ENCODE measurements around the gene ACMSD. TPM values are rescaled to one million over a fixed set of nuclear protein-coding genes. Genes with fewer than 3 reads are reported as not detected.

The ACMSD gene
- total and polyA plus RNA-seq, 2 of the 13 experiments (the other 11 are each of a cell fraction or from before 2014, with no cell fraction given): not detected

DNA sequence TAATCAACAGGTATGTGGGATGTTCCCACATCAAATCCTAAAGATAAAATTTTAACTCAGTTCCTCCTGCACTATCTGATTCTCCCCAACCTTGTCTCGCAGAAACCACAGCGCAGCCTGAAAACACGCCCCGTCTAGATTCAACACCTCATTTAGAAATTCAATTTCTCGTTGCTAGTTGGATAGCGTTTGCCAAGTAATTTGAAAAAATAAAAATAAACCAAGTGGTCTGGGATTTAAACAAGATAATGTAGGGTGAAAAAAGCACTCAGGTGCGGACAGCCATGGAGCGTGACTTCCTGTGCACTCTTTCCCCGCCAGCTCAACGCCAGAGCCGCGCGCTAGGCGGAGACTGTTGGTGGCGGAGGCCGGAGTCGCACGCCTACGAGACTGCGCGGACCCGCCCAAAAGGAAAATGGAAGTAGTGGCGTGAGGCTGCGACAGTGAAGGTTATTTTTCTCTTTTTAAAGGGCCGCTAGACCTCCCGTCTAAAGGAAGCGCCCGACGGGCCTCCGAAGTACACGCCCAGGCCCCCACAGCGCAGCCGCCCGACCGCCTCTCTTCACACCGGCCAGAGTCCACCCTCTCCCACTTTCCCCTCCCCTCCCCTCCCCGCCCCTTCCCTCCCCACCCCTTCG lies 79.6 kb downstream of the ACMSD start (continued):
- TF ChIP-seq SALL1 (CRISPR knock-in tag; IDR thresholded peaks at IDR 0.05): peak; percentile 46
- TF ChIP-seq GTF3A (CRISPR knock-in tag; conservative IDR thresholded peaks at IDR 0.05): no peak
- no peak for TF ChIP-seq PRPF4 (IDR thresholded peaks at IDR 0.05; ENCODE audit: low read depth, low read length, poor library complexity, severe bottlenecking)
- TF ChIP-seq RARA (CRISPR knock-in tag; IDR thresholded peaks at IDR 0.05): 0 out of 2 replicates have a peak, but pooled peaks have one; percentile 12
- TF ChIP-seq ZNF841 (CRISPR knock-in tag; IDR thresholded peaks at IDR 0.05; ENCODE audit: borderline replicate concordance): no peak
- TF ChIP-seq, protein P1, sequence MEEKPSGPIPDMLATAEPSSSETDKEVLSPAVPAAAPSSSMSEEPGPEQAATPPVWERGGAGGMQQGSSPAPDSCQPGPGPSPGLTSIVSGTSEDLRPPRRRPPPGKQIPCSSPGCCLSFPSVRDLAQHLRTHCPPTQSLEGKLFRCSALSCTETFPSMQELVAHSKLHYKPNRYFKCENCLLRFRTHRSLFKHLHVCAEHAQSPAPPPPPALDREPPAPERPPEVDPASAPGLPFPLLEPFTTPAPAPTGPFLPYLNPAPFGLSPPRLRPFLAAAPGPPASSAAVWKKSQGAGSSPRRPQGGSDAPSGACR (CRISPR knock-in tag; IDR thresholded peaks at IDR 0.05): no peak; the same call in 1 of the 2 replicates
- TF ChIP-seq MBD4 (IDR thresholded peaks at IDR 0.05; ENCODE audit: borderline replicate concordance, low read length): no peak
- TF ChIP-seq HNF4A (CRISPR knock-in tag; IDR thresholded peaks at IDR 0.05): no peak; the same call in none of the 2 replicates
- TF ChIP-seq ZNF850 (CRISPR knock-in tag; conservative IDR thresholded peaks at IDR 0.05): no peak
- TF ChIP-seq, protein P2, sequence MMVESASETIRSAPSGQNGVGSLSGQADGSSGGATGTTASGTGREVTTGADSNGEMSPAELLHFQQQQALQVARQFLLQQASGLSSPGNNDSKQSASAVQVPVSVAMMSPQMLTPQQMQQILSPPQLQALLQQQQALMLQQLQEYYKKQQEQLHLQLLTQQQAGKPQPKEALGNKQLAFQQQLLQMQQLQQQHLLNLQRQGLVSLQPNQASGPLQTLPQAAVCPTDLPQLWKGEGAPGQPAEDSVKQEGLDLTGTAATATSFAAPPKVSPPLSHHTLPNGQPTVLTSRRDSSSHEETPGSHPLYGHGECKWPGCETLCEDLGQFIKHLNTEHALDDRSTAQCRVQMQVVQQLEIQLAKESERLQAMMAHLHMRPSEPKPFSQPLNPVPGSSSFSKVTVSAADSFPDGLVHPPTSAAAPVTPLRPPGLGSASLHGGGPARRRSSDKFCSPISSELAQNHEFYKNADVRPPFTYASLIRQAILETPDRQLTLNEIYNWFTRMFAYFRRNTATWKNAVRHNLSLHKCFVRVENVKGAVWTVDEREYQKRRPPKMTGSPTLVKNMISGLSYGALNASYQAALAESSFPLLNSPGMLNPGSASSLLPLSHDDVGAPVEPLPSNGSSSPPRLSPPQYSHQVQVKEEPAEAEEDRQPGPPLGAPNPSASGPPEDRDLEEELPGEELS (CRISPR knock-in tag; IDR thresholded peaks at IDR 0.05): no peak
- TF ChIP-seq, protein P3, sequence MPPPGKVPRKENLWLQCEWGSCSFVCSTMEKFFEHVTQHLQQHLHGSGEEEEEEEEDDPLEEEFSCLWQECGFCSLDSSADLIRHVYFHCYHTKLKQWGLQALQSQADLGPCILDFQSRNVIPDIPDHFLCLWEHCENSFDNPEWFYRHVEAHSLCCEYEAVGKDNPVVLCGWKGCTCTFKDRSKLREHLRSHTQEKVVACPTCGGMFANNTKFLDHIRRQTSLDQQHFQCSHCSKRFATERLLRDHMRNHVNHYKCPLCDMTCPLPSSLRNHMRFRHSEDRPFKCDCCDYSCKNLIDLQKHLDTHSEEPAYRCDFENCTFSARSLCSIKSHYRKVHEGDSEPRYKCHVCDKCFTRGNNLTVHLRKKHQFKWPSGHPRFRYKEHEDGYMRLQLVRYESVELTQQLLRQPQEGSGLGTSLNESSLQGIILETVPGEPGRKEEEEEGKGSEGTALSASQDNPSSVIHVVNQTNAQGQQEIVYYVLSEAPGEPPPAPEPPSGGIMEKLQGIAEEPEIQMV (CRISPR knock-in tag; IDR thresholded peaks at IDR 0.05; ENCODE audit: low read depth): no peak; the same call in 1 of the 2 replicates
- no peak for TF ChIP-seq NRL (CRISPR knock-in tag; IDR thresholded peaks at IDR 0.05; ENCODE audit: borderline replicate concordance)
- no peak for TF ChIP-seq ZNF713 (CRISPR knock-in tag; IDR thresholded peaks at IDR 0.05)
- TF ChIP-seq ERF (CRISPR knock-in tag; IDR thresholded peaks at IDR 0.05): no peak; the same call in 1 of the 2 replicates
- TF ChIP-seq ZNF468 (CRISPR knock-in tag; IDR thresholded peaks at IDR 0.05): no peak
- no peak for TF ChIP-seq KDM5A (IDR thresholded peaks at IDR 0.05; ENCODE audit: borderline replicate concordance, low read length)
- no peak for TF ChIP-seq MTF1 (CRISPR knock-in tag; IDR thresholded peaks at IDR 0.05)
- TF ChIP-seq SYNCRIP (IDR thresholded peaks at IDR 0.05; ENCODE audit: insufficient read depth, low read depth, low read length): no peak
- TF ChIP-seq, protein P4, sequence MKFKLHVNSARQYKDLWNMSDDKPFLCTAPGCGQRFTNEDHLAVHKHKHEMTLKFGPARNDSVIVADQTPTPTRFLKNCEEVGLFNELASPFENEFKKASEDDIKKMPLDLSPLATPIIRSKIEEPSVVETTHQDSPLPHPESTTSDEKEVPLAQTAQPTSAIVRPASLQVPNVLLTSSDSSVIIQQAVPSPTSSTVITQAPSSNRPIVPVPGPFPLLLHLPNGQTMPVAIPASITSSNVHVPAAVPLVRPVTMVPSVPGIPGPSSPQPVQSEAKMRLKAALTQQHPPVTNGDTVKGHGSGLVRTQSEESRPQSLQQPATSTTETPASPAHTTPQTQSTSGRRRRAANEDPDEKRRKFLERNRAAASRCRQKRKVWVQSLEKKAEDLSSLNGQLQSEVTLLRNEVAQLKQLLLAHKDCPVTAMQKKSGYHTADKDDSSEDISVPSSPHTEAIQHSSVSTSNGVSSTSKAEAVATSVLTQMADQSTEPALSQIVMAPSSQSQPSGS (CRISPR knock-in tag; IDR thresholded peaks at IDR 0.05): no peak; the same call in 1 of the 2 replicates
- no peak for TF ChIP-seq TEAD2 (CRISPR knock-in tag; IDR thresholded peaks at IDR 0.05)
- TF ChIP-seq, protein P5, sequence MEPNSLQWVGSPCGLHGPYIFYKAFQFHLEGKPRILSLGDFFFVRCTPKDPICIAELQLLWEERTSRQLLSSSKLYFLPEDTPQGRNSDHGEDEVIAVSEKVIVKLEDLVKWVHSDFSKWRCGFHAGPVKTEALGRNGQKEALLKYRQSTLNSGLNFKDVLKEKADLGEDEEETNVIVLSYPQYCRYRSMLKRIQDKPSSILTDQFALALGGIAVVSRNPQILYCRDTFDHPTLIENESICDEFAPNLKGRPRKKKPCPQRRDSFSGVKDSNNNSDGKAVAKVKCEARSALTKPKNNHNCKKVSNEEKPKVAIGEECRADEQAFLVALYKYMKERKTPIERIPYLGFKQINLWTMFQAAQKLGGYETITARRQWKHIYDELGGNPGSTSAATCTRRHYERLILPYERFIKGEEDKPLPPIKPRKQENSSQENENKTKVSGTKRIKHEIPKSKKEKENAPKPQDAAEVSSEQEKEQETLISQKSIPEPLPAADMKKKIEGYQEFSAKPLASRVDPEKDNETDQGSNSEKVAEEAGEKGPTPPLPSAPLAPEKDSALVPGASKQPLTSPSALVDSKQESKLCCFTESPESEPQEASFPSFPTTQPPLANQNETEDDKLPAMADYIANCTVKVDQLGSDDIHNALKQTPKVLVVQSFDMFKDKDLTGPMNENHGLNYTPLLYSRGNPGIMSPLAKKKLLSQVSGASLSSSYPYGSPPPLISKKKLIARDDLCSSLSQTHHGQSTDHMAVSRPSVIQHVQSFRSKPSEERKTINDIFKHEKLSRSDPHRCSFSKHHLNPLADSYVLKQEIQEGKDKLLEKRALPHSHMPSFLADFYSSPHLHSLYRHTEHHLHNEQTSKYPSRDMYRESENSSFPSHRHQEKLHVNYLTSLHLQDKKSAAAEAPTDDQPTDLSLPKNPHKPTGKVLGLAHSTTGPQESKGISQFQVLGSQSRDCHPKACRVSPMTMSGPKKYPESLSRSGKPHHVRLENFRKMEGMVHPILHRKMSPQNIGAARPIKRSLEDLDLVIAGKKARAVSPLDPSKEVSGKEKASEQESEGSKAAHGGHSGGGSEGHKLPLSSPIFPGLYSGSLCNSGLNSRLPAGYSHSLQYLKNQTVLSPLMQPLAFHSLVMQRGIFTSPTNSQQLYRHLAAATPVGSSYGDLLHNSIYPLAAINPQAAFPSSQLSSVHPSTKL (CRISPR knock-in tag; IDR thresholded peaks at IDR 0.05): peak; percentile 14; the same call in 1 of the 2 replicates
